Stimulated activated CD4-positive, alpha-beta T cell treated with anti-CD3 and anti-CD28 coated beads, Interleukin-15, amount 100 ng/mL, for 24 hours (primary cell): ENCODE data around the gene SCGB1A1.

Experiments used
- DNase-seq: peaks from one replicate; pipeline ENCODE4 v3.0.0-alpha.2; 2020

SCGB1A1 gene

DNA sequence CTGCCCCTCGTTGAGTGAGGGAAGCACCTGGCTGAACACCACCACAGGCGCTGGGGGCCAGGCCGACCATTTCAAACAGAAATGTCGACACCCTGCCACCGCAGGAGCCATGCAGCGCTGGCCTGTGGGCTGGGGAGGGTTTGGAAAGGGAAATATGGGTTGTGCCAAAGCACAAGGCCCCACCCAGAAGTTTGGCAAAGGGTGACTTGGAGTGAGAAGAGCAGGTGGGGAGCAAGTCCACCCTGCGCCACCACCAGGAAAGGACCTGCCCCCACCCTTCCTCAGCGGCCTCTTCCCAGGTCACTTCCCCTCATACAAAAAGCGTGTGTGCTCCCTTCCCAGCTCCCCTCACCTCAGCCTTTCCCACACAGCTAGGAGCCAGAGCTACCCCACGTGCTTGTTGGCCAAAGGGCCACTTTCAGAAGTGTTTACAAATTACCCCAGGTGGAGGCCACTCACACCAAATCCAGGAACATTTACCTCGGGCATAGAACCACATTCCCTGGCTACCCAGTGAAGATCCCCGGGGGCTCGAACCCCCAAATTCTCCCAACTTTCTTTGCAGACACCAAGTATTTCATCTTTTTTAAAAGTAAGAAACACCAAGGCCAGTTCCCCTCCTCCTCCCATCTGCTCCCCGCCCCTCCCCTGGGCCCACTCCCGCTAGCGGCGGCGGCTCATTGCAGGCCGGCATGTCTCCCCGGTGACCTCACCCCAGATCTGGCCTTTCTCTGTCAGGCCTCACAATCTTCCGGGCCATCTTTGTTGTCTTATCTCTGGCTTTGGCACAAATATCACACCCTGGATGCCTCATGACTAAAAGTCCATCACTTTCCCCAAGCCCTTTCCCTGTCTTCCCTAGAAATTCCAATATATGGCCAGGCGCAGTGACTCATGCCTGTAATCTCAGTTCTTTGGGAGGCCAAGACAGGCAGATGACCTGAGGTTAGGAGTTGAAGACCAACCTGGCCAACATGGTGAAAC is 20.5 kb upstream of the SCGB1A1 start:
- no peak for DNase-seq

DNA sequence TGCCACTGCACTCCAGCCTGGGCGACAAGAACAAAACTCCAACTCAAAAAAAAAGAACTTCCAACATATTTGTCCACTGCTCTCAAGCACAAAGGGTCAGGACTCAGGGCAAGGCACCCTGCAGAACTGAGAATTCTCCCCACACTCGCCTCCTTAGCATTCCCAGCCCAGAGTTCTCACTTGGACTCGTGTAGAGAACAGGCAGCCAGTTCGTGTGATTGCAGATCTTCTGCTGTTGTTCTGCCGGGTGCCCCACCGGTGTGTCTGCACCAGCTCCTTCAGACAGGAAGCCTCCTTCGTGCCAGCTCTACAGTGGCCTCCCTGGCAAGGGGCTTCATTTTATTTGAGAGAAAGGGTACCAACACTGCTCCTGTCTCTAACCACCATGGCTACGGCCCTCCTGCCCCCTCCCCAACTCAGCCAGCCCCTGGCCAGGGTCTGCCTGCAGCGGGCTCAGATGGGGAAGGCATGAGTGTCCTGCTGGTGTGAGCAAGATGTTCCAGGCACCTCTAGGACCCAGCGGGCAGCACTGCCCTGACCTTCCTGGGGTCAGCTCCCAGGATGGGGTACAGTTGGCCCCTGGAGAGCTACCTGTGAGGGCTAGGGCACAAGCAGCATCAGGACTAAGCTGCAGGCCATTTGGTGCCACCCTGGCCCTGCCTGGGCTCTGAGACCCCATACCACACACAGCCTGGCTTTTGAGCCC is 19.5 kb upstream of the SCGB1A1 start:
- no peak for DNase-seq

DNA sequence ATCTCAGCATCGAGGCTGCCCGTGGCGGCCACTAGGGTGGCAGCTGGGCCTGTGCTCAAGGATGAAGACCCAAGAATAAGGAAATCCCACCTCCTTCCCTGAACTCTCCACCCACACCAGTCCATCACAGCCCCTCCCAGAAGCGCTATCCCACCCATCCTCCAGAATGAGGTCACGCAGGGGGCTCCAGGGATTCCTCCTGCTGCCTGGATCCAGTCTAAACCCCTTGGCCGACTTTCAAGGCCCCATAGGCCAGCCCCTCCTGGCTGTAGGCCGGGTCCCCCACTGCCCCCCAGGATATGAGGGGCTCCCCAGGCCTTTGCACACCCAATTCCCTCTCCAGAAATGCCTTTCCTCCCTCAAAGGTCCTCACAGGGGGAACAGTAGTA is 19.0 kb upstream of the SCGB1A1 start:
- no peak for DNase-seq

DNA sequence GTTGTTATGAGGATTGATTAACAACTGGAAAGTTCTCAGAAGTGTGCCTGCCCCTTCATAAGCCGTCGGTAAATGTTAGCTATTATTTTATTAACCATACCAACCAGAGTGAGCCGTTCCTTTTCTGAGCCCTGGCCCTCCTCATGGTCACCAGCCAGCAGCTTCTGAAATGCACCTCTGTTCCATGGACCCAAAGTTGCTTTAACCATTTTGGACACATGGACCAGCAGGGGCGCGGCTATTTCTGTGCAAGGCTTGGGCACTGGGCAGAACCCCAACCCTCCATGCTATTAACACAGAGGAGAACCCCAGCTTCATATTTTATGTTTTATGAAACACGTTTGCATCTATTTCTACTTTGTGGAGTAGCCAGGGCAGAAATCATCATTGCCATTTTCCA is 18.6 kb upstream of the SCGB1A1 start:
- DNase-seq, result no peak

DNA sequence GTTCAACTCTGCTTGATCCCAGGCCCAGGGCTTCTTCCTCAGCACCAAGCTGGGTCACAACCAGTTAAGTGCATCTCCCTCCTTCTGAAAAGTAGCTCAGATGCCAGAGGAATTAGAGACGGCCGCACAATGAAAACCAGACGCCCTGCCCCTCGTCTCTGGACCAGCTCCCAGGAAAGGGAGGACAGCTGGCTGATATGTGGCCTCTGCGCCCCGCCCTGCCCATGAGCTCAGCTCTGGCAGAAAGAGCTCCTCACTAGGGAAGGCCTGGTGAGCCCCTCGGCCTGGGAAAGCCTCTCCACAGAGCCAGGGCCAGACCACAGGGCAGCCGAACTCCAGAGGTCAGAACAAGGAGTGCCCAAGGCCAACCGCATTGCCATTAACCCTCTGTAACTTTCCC is 18.1 kb upstream of the SCGB1A1 start:
- no peak for DNase-seq

DNA sequence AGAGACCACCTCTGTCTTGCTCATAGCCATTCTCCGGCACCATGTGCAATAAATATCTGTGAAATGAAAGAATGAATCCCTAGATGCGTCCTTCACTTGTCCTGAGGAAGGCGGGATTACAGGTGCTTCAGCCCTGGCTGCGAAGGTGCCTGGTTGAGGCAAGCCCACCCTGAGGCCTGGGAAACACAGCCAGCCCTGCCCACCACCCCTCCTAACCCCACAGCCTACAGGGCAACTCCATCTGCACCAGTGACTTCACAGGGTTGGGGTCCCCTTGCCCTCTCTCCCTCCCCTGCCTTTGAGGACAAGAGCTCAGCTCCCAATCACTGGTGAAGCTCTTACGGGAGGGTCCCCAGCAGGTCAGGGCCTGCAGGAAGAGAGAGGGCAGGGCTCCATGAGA is 17.5 kb upstream of the SCGB1A1 start:
- no peak for DNase-seq

DNA sequence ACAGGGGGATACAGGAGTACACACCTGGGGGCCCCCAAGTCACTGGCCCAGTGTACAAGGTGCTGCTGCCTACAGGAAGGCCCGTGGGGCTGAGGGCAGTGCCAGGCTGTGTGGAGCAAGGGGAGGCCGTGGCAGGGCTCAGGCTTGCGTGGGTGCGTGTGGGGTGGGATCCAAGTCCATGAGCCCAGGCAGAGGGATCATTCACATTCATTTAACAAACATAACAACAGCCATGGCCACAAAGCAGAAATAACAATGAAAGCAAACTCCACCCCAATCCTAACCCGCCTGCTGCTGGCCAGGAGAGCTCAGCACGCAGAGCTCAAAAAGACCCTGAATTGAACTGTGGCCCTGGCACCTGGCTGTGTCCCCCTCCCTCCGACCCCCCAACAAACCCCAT is 17.0 kb upstream of the SCGB1A1 start:
- no peak for DNase-seq

DNA sequence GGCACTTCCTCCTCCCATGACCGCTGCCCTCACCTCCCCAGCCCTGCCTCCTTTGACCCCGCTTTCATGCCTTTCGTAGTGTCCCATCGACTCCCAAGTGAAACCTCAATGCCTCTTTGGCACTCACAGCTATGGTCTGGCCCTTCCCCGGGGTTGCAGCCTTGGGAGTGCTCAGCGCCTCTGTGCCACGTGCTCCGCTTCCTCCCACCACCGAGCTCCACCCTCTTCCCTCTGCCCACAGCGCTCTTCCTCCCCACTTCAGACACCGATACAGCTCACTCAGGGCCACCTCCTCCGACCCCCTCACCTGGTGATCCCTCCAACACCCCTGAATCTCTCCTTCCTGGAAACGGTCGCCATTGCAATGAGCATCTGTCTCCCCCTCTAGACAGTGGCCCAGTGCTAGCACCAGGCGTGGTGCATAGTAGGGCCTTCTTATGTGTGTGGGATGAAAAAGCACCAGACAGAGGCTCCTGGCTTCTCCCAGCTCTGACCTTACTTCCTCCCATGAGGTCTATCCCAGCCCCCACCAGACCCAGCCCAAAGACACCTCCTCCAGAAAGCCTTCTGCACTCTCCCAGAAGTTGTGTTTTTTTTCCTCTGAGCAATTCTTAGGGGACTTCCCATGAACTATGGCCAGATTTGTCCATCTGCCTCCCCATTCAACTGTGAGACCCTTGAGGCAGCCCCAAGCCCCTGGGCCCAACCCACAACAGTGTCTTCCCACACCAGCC is 16.4 kb upstream of the SCGB1A1 start:
- DNase-seq, result peak; percentile 70

DNA sequence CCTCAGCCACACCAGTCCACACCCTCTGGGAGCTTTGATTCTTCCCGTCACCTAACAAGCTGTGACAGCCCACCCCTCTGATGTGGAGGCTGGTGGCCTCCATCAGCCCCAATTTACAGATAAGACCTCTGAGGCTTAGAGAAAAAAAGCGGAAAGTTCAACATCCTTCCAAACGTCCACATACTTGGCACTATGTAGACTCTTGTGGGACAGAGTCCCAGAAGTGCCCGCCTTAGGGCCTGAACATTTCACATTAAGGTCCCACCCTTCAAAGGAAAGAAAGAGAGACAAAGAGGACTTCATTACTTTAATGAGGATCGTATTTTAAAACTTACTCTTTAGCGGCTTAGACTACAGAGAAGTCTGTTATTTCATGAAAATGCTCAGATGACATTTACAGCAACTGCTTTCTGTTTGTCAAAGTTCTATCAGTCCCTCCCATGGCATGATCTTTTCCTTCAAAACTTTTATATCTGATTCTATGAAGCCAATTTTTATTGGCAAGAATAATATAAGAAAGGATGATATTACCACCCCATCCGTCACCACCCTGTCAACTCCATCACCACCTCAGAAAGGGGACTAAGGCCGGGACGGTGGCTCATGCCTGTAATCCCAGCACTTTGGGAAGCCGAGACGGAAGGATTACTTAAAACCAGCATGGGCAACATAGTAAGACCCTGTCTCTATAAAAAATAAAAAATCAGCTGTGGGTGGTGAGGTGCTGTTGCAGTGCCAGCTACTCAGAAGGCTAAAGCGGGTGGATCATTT is 15.7 kb upstream of the SCGB1A1 start:
- no peak for DNase-seq

DNA sequence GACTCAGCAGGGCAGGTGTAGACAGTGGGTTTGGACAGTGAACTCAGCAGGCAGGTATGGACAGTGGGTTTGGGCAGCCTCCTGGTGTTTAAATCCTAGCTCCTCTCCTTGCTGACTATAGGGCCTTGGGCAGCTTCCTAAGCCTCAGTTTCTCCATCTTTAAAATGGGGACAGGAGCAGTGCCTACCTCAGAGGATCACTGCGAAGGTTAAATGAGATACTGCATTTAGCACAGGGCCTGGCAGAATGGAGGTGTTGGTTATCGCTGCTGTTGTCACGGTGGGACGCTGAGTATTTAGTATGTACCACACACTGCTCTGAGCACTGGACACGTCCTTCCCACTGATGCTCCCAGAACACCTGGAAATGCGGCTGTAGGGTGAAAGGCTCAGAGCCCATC is 14.4 kb upstream of the SCGB1A1 start:
- no peak for DNase-seq

DNA sequence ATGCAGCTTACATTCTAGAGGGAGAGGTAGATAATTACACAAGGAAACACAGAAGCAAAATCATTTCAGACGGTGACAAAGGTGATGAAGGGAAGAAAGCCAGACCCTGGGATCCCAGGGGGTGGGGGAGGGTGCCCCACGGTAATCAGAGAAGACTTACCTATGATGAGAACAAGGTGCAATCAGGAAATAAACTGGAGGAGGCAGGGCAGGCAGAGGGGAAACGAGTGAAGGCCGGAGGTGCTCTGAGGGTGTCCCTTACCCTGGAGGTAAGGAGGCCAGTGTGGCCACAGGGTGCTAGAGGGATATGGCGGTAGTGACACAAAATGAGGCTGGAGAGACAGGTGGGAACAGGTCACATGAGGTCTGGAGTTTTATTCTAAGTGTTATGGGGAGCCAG is 13.9 kb upstream of the SCGB1A1 start:
- no peak for DNase-seq

DNA sequence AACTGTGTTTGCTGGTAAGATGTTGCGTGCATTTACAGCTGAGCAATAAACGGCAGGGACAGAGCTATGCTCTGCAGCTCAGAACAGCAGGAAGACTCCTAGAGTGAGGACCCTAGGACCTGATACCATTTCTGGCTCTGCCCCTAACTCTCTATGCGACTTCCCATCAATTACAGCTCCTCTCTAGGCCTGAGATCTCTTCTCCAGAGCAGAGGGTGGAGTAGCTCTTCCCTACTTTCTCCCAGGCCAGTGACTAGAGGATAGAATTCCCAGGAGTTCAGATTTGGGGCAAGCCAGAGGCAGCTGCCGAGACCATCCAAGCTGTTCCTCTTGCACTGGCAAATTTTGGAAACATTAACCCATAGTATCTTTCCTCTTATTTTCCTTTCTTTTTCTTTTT is 12.8 kb upstream of the SCGB1A1 start:
- no peak for DNase-seq

DNA sequence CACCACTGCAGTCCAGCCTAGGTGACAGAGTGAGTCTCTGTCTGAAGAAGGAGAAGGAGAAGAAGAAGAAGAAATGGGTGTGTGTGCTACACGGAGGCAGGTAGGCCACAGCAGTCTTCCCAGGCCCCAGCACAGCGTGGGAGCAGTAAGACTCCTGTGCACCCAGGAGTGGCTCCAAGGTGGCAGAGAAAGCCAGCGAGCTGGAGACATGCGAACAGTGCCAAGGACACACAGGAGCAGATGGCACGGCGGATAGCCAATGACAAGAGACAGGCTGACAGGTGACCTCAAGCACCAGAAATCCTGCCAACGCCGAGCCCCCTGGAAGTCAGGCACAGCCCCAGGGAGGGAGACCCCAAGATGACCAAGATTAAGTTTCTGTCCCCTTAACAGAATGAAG is 9.0 kb upstream of the SCGB1A1 start:
- DNase-seq, result no peak

DNA sequence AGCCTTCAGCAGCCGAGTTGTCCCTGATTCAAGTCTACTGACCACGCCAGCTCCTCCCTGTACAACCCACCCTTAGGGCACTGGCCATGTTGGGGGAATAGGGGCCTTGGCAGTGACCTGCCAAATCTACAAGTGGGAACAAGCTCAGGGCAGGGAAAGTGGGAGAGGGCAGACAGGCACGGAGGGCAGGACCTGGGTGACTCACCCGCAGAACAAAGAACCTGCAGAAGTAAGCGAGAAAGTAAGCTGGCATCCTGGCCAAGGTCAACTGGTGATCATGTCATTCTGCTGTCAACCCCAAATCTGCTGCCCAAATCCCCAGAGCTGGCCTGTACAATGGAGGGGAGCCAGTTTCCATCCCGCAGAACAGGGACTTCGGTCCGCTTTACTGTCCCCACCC is 7.9 kb upstream of the SCGB1A1 start:
- no peak for DNase-seq

DNA sequence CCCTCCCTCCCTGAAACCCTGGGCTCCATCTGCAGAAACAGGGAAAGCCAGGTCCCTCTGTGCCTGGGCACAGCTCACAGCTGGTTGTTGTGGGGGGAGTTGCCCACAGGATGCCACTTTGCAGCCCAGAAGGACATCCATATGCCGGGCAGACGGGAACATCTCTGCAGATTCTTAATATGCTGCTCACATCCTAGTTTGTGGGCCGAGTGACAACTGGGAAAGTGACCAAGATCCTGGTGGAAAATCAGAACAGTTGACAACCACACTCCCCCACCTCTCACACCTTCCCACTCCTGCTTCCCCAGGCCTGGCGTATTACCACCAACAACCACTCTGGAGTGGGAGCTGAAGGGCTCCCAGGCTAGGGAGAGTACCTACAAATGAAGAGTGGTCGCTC is 7.3 kb upstream of the SCGB1A1 start:
- DNase-seq, result no peak

DNA sequence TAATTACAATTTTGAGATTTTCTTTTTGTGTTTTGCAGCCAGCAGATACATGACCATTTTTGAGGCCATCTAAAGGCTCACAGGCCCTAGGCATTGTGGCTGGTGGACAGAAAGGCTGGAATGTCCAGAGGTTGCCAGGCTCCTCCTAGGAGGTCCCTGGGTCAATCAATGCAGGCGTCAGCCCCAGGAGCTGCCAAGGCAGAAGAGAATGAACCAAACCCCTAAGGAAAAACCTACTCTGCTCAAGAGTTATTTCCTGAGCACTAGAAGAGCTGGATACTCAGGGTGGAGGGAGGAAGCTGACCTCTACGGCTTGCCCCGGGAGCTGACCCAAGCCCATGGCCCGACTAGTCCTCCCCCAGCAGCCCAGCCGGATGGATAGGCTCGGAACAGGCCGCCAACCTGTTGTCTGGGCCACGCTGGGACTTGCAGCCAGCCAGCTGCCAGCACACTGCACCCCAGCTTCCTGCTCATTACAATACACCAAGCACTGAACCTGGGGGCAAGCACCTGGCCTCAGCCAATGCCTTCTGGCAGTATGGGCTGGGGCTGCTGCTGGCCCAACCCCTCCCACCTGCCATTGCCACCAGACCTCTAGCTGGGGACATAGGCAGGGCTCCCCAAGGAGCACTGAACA is 5.7 kb upstream of the SCGB1A1 start:
- DNase-seq, result no peak

DNA sequence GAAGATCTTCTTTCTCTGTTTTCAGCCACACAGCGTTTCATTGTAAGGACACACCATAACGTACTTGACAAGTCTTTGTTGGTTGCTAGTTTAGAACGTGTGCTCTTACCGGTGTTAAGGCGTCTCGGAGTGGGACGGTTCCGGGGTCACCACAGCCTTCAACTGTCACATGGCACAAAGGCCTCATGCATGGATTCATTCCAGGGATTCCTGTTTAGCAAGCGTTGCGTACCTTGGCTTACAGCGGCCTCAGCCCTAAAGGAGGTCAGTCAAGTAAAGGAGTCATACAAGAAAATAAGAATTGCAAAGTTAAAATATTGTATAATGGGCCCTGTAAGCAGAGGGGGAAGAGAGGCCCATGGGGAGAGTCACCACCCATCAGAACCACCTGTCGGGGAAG is 2.2 kb upstream of the SCGB1A1 start:
- DNase-seq, result no peak

DNA sequence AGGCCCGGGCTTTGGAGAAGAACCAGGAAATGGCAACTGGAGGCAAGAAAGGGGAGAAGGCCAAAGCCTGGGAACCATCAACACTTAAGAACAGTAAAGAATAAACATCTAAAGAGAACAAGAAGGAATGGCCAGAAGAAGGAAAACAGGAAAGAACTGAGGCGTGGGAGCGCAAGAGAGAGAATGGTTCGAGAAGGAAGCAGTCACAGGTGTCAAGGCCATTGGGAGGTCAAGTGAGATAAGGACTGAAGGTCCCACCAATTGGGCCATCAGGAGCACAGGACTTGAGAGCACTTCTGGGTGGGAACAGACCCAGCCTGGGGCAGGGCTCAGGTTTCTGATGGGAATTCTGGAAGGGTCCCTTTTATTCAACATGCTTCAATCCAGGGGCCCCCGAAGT is 697 bp upstream of the SCGB1A1 start:
- DNase-seq, result no peak

DNA sequence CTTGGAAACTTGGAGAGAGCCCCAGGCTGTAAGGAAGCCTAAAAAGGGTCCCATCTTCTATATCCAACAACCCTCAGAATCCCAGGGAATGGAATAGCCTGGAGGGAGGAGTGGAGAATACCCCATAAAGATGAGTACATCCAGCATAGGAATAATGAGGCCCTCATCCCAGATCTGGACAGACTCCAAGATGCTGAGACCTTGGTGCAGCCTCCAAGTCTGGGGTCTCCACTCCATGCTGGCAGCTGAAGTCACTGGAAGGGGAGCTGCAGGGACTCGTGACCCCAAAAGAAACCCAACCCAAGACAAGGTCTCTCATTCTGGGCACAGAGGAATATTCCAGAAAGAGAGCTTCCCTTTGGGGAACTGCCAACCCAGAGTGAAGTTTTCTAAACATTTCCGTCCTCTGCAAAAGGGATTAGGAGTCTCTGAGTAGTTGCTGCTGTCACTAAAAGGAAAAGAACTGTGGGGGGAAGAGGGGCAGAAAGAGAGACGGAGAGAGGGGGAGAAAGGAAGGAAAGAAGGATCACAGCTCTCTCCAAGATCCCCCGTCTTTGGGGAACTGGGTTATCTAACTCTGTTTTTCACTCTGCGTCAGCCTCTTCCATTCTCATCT is 589 bp downstream of the SCGB1A1 start:
- DNase-seq, result no peak

DNA sequence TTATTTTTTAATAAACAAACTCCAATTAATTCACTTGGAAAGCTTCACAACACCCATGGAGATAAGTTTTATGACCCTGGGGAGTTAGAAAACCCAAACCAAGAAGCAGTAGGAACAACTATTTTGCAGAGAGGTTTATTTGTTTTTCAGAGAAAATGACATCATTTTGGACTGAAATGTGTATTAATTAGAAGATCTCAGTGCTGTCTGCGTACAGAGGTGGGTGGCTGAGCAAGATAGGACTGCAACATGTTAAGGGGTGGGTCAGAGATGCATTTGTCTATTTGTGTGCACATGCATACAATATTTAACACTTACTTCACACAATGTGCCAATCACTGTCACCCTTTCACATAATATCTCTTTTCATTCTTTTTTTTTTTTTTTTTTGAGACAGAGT is 1.1 kb downstream of the SCGB1A1 start:
- DNase-seq, result no peak

DNA sequence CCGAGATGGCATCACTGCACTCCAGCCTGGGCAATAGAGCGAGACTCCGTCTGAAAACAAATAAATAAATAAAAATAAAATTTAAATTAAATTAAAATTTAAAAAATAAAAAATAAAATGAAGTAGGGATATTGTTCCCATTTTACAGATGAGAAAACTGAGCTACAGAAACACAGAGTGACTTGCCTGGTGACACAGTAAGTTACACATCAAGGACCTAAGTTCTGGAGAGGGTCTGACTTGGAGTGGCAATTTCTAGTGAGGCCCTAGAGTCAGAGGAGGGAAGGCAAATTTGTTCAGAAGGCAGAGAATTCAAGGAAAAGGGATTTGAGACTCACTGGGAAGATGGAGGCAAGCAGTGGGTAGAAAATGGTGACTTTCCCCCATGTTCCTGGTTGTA is 2.0 kb downstream of the SCGB1A1 start:
- DNase-seq, result no peak

DNA sequence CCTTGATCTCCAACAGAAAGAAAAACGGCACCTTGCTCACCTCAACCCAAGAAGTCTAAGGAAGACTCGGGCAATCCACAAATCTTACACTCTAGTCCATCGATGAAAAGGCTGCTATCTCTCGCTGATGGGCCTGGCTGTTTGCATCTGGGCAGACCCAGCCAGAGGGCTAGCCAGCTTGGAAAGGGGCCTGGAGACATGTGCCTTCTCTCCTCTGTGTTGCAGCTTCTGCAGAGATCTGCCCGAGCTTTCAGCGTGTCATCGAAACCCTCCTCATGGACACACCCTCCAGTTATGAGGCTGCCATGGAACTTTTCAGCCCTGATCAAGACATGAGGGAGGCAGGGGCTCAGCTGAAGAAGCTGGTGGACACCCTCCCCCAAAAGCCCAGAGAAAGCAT is 3.2 kb downstream of the SCGB1A1 start:
- DNase-seq, result no peak
